Keratinocyte (primary cell): ENCODE measurements around the gene AFMID. TPM values are rescaled to one million over a fixed set of nuclear protein-coding genes. Genes with fewer than 3 reads are reported as not detected.

Source experiments
- DNase-seq: peaks from one replicate; pipeline ENCODE4 v3.0.0-alpha.2; 2011; ENCODE audit warnings: low read depth, missing footprints, low spot score
- FAIRE-seq: peaks from 2 replicates; lab custom pipeline; 2011; peaks lifted over from hg19 to GRCh38; lab: Jason Lieb, UNC
- H2AFZ ChIP-seq: 2 replicates; pipeline ENCODE4 v1.6.0; 2012; ENCODE audit warnings: low read length, control low read depth, inconsistent platforms; ENCODE audit not compliant: control insufficient read depth
- H3K27ac ChIP-seq: 2 replicates; pipeline ENCODE4 v1.5.1; 2011; ENCODE audit warnings: low read length; ENCODE audit not compliant: control insufficient read depth, insufficient read depth
- H3K27me3 ChIP-seq: 3 replicates; pipeline ENCODE4 v1.6.0; 2011; ENCODE audit warnings: low read length; ENCODE audit not compliant: control insufficient read depth, insufficient read depth; ENCODE audit errors: extremely low read depth
- H3K36me3 ChIP-seq, 2 experiments: 2 replicates in 1 of 2; 3 replicates in 1 of 2; pipeline ENCODE4 v1.5.1; 2011; ENCODE audit warnings: low read length in 2 of 2, mild to moderate bottlenecking in 1 of 2; ENCODE audit not compliant: control insufficient read depth in 2 of 2, insufficient read depth in 2 of 2; ENCODE audit errors: extremely low read depth in 1 of 2
- H3K4me1 ChIP-seq: 3 replicates; pipeline ENCODE4 v1.5.1; 2011; ENCODE audit warnings: low read length; ENCODE audit not compliant: control insufficient read depth, insufficient read depth; ENCODE audit errors: extremely low read depth
- H3K4me2 ChIP-seq: 3 replicates; pipeline ENCODE4 v1.6.0; 2011; ENCODE audit warnings: low read depth, low read length; ENCODE audit not compliant: control insufficient read depth, insufficient read depth; ENCODE audit errors: extremely low read depth
- H3K4me3 ChIP-seq, 3 experiments: fragments of 200-600 bp in 1 of 3; sonication (generic) in 1 of 3; 2 replicates in 2 of 3; 3 replicates in 1 of 3; pipeline ENCODE4 v1.5.1; 2011 to 2016; ENCODE audit warnings: low read length in 3 of 3, mild to moderate bottlenecking in 3 of 3, control low read depth in 2 of 3, inconsistent platforms in 1 of 3, low read depth in 1 of 3, mixed read lengths in 1 of 3, mixed run types in 1 of 3, moderate library complexity in 1 of 3; ENCODE audit not compliant: control insufficient read depth in 2 of 3, insufficient read depth in 2 of 3; ENCODE audit errors: extremely low read depth in 1 of 3
- H3K79me2 ChIP-seq: 2 replicates; pipeline ENCODE4 v1.6.0; 2012; ENCODE audit warnings: low read length; ENCODE audit not compliant: control insufficient read depth, insufficient read depth
- H3K9ac ChIP-seq: 3 replicates; pipeline ENCODE4 v1.6.0; 2011; ENCODE audit warnings: low read length; ENCODE audit not compliant: control insufficient read depth, insufficient read depth; ENCODE audit errors: extremely low read depth
- H3K9me1 ChIP-seq: 3 replicates; pipeline ENCODE4 v1.6.0; 2011; ENCODE audit warnings: low read length; ENCODE audit not compliant: control insufficient read depth, insufficient read depth; ENCODE audit errors: extremely low read depth
- H3K9me3 ChIP-seq: 2 replicates; pipeline ENCODE4 v1.5.1; 2012; ENCODE audit warnings: low read depth, low read length; ENCODE audit not compliant: control insufficient read depth
- H4K20me1 ChIP-seq: 3 replicates; pipeline ENCODE4 v1.6.0; 2011; ENCODE audit warnings: low read length; ENCODE audit not compliant: control insufficient read depth, insufficient read depth; ENCODE audit errors: extremely low read depth
- EZH2 ChIP-seq: IDR thresholded peaks from one replicate; pipeline ENCODE4 v1.6.1; 2012; ENCODE audit warnings: inconsistent platforms, mild to moderate bottlenecking, low read length, moderate library complexity
- dilution Hi-C: fragments of 300-500 bp; cut with MboI; formaldehyde crosslinking; loops from one replicate; pipeline ENCODE4 v1.7.0; 2020; ENCODE audit warnings: low sequenced_read_pairs; ENCODE audit not compliant: extremely low pct_ligation_motif_present
- polyA plus RNA-seq, 5 experiments: library from polyadenylated mRNA; depleted of rRNA in 3 of 5; stranded (reverse) in 3 of 5; stranded (forward) in 1 of 5; unstranded in 1 of 5; fragments of >200 nt; gene quantifications; 1 replicate in 1 of 5; 2 replicates in 3 of 5; 3 replicates in 1 of 5; pipeline versions ENCODE4 v1.2.1 to v1.2.3, GENCODE V29; 2011 to 2012; ENCODE audit warnings: missing spikeins in 2 of 5, low read depth in 1 of 5, low replicate concordance in 1 of 5
- TF ChIP-seq, protein P1 (sequence below), 3 experiments: IDR thresholded peaks in 1 of 3; conservative IDR thresholded peaks in 1 of 3; optimal IDR thresholded peaks in 1 of 3; 2 replicates in 2 of 3; 3 replicates in 1 of 3; pipeline versions ENCODE3 to v1.5.1; 2011; ENCODE audit warnings: low read length in 3 of 3, mild to moderate bottlenecking in 3 of 3, moderate library complexity in 2 of 3, control low read depth in 1 of 3, inconsistent platforms in 1 of 3; ENCODE audit not compliant: insufficient read depth in 2 of 3; ENCODE audit errors: extremely low read depth in 1 of 3

Gene AFMID
- polyA plus RNA-seq, 1 donor (not counting 4 experiments of a cell fraction or from before 2014, with no cell fraction given): 21.6 TPM

DNA sequence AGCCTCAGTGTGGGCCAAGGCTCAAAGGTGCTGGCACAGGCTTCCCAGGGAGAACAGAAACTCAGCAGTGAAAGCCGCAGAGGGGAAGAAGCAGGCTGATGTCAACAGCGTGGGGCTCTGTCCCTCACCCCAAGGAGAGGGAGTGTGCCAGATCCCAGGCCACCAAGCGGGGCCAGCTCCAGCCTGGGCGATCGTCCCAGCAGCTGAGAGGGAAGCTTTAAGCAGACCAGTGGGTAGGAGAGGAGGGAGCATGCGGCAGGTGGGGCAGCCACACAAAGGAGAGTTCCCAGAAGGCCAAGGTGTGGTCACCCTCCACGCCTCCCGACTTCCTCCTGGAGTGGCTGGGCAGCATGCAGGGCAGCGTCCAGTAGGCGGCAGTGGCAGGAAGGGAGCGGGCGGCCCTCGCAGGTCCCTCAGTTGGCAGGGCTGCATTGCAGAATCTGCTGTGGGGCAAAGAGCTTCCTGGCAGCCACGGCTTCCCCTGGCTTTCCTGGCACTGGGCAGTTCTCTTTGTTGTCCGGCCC lies 12.8 kb upstream of the AFMID start:
- H3K36me3 ChIP-seq: peaks cover 16 to 29% of the 10 kb centered on the region in 2 experiments
- no peaks in the 10 kb centered on the region for H4K20me1 ChIP-seq
- H3K9me3 ChIP-seq: no peaks in the 10 kb centered on the region
- no peak overlapping the region for H3K27ac ChIP-seq
- H3K4me3 ChIP-seq: no peak overlapping the region
- H3K4me1 ChIP-seq: peaks cover 19% of the 10 kb centered on the region
- H3K9me1 ChIP-seq: no peaks in the 10 kb centered on the region
- H3K4me2 ChIP-seq: no peak overlapping the region
- DNase-seq (no peak), FAIRE-seq (no peak)
- TF ChIP-seq EZH2: no peak
- TF ChIP-seq, protein P1, sequence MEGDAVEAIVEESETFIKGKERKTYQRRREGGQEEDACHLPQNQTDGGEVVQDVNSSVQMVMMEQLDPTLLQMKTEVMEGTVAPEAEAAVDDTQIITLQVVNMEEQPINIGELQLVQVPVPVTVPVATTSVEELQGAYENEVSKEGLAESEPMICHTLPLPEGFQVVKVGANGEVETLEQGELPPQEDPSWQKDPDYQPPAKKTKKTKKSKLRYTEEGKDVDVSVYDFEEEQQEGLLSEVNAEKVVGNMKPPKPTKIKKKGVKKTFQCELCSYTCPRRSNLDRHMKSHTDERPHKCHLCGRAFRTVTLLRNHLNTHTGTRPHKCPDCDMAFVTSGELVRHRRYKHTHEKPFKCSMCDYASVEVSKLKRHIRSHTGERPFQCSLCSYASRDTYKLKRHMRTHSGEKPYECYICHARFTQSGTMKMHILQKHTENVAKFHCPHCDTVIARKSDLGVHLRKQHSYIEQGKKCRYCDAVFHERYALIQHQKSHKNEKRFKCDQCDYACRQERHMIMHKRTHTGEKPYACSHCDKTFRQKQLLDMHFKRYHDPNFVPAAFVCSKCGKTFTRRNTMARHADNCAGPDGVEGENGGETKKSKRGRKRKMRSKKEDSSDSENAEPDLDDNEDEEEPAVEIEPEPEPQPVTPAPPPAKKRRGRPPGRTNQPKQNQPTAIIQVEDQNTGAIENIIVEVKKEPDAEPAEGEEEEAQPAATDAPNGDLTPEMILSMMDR (optimal IDR thresholded peaks at IDR 0.05 in 1 of 3, IDR thresholded peaks at IDR 0.05 in 1 of 3, conservative IDR thresholded peaks at IDR 0.05 in 1 of 3; ENCODE audit: extremely low read depth in 1 of 3, insufficient read depth in 2 of 3, low read length in 3 of 3): peak in 1 of 3 experiments; percentile 12
- dilution Hi-C loops: no loop called here
- no peaks in the 10 kb centered on the region for H3K79me2 ChIP-seq
- no peak overlapping the region for H2AFZ ChIP-seq
- H3K27me3 ChIP-seq: no peaks in the 10 kb centered on the region
- H3K9ac ChIP-seq: no peak overlapping the region

DNA sequence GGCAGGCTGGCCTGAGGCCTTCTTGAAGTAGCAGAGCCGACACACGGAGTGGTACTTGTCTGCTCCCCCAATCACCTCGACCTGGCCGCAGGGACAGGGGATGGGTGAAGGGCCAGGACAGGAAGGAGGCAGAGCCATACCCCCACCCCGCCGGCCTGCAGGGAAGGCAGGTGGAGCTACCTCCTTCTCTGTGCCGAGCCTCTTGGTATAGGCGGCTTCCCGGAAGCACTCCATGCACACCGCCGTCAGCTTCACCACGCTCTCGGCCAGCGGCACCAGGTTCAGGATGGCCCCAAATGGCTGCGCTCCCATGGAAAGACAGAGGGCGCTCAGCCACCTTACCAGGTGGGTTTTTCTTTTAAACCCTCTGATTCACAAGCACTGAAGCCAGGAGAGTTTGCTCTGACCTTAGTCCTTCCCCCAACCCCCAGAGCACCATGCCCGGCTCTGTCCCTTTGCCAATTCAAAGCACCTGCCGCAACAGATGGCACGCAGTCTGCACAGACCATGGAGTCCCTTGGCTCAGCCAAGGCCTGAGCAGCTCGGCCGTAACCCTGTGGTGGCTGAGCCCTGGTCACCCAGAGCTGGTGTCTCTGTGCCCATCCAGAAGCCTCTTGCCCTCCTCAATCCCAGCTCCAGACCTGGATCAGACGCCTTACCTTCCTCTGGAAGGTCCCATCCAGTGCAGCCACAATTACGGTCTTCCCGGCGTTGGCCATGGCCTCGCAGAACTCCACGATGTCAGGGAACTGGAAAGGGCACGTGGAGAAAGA lies 12.1 kb upstream of the AFMID start:
- Histone ChIP-seq H3K4me2 (no peak overlapping the region), H3K9me1 (no peaks in the 10 kb centered on the region), H4K20me1 (no peaks in the 10 kb centered on the region), H3K27me3 (no peaks in the 10 kb centered on the region), H3K9ac (no peak overlapping the region), H3K36me3 (peaks cover 16 to 30% of the 10 kb centered on the region in 2 experiments), H3K4me3 (no peak overlapping the region), H3K9me3 (no peaks in the 10 kb centered on the region), H3K27ac (no peak overlapping the region), H2AFZ (no peak overlapping the region), H3K4me1 (peaks cover 15% of the 10 kb centered on the region), H3K79me2 (no peaks in the 10 kb centered on the region)
- dilution Hi-C loops: no loop called here
- FAIRE-seq (no peak), DNase-seq (no peak)
- TF ChIP-seq, protein P1 (optimal IDR thresholded peaks at IDR 0.05 in 1 of 3, IDR thresholded peaks at IDR 0.05 in 1 of 3, conservative IDR thresholded peaks at IDR 0.05 in 1 of 3; ENCODE audit: extremely low read depth in 1 of 3, insufficient read depth in 2 of 3, low read length in 3 of 3): peak in 2 of 3 experiments; percentile 4 to 34
- TF ChIP-seq EZH2: no peak
